ENCODE data around the gene PSD. TPM values are rescaled to one million over a fixed set of nuclear protein-coding genes. Genes with fewer than 3 reads are reported as not detected.

Gene PSD
- total and polyA plus RNA-seq, 11 donors: 0.14 to 1.7 (median 0.84) TPM

DNA sequence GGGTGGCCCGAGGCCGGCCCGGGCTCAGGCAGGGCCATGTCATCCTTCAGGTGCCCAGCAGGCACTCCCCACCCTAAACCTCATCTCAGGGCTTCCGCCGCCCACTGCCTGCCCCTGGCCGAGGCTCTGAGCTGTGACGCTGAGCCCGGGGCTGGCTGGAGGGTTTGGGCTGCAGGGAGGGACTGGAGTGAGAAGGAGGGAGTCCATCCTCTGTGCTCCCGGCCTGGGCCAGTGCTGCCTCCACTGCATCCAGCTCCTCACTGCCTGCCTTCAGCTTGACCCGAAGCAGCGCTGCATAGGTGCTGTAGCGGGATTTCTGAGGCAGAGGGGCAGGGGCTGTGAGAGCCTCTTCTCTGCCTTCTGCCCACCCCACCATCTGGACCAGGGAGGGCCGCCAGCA is 15.5 kb downstream of the PSD start:
- Histone ChIP-seq H3K4me3 (no peak overlapping the region), H3K27ac (peak overlapping the region in 1 of 12 donors; percentile 99), H3K27me3 (peaks cover 0 to 10% (median 3%) of the 10 kb centered on the region in 9 donors), H3K36me3 (peaks cover 0 to 50% (median 16%) of the 10 kb centered on the region in 9 donors), H3K9me3 (no peaks in the 10 kb centered on the region), H3K4me1 (peaks cover 0 to 22% (median 13%) of the 10 kb centered on the region in 12 donors)
- intact Hi-C loops (cut with DNase I): loop anchor here in 1 of 10 donors (5.0 kb wide), 2 partner anchors 176 to 236 kb away; partner anchors contain the start of gene ELOVL3
- TF ChIP-seq POLR2A (IDR thresholded peaks at IDR 0.05): no peak
- TF ChIP-seq, protein P1, sequence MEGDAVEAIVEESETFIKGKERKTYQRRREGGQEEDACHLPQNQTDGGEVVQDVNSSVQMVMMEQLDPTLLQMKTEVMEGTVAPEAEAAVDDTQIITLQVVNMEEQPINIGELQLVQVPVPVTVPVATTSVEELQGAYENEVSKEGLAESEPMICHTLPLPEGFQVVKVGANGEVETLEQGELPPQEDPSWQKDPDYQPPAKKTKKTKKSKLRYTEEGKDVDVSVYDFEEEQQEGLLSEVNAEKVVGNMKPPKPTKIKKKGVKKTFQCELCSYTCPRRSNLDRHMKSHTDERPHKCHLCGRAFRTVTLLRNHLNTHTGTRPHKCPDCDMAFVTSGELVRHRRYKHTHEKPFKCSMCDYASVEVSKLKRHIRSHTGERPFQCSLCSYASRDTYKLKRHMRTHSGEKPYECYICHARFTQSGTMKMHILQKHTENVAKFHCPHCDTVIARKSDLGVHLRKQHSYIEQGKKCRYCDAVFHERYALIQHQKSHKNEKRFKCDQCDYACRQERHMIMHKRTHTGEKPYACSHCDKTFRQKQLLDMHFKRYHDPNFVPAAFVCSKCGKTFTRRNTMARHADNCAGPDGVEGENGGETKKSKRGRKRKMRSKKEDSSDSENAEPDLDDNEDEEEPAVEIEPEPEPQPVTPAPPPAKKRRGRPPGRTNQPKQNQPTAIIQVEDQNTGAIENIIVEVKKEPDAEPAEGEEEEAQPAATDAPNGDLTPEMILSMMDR (IDR thresholded peaks at IDR 0.05): no peak
- WGBS, 4 donors: 76 to 89% (median 85%) methylated on average over 3 to 13 of the region's 13 CpGs
- no peak for ATAC-seq
- DNase-seq: no peak

DNA sequence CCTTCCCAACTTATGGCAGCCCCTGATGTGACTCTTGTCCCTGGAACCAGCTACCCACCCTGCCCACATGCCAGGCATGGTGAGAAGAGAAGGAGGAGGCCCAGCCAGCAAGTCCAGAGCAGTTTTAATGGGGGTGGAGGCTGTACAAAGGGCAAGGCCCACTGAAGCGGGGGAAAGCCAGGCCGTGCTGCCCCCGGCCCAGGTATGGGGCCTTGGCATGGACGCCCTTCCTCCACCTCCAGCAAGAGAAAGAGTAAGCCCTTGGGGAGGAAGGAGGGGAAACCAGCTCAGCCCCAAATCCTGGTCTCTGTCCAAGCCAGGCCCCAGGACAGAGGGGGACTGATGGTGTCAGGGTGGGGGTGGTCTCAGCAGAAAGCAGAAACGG is 16.1 kb downstream of the PSD start:
- DNase-seq (no peak), ATAC-seq (no peak)
- H3K36me3 ChIP-seq: peaks cover 0 to 56% (median 20%) of the 10 kb centered on the region in 9 donors

DNA sequence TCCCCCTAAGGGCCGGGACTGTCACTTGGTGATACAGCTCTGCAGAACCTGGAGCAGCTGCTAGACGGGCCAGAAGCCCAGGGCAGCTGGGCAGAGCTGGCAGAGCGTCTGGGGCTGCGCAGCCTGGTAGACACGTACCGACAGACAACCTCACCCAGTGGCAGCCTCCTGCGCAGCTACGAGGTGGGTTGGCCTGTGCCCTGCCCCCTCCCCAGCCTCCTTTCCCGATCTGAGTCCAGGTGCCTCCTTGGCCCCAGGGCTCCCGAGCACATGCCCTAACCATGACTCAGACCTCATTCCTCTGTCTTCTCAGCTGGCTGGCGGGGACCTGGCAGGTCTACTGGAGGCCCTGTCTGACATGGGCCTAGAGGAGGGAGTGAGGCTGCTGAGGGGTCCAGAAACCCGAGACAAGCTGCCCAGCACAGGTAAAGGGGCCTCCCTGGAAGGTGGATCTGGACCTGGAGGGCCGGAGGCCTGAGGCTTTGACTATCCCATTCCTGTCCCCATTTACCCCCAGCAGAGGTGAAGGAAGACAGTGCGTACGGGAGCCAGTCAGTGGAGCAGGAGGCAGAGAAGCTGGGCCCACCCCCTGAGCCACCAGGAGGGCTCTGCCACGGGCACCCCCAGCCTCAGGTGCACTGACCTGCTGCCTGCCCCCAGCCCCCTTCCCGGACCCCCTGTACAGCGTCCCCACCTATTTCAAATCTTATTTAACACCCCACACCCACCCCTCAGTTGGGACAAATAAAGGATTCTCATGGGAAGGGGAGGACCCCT is 16.7 kb downstream of the PSD start:
- Histone ChIP-seq H3K27ac (peak overlapping the region in 1 of 12 donors; percentile 99), H3K9me3 (no peaks in the 10 kb centered on the region), H3K4me3 (no peak overlapping the region), H3K27me3 (no peaks in the 10 kb centered on the region), H3K36me3 (peaks cover 0 to 62% (median 21%) of the 10 kb centered on the region in 9 donors), H3K4me1 (peaks cover 0 to 34% (median 13%) of the 10 kb centered on the region in 12 donors)
- 87 to 93% (median 88%) methylated on average over 15 to 18 of the region's 18 CpGs for WGBS, 4 donors
- DNase-seq: no peak
- no peak for ATAC-seq
- no peak for TF ChIP-seq POLR2A (IDR thresholded peaks at IDR 0.05)
- TF ChIP-seq, protein P1 (IDR thresholded peaks at IDR 0.05): no peak
- intact Hi-C loops (cut with DNase I): loop anchor here in 1 of 10 donors (5.0 kb wide), 2 partner anchors 175 to 235 kb away; partner anchors contain the start of gene ELOVL3

More for the DNA sequence above, 16.1 kb downstream of the PSD start:
- Histone ChIP-seq H3K27ac (peak overlapping the region in 1 of 12 donors; percentile 99), H3K9me3 (no peaks in the 10 kb centered on the region), H3K4me1 (peaks cover 0 to 28% (median 13%) of the 10 kb centered on the region in 12 donors), H3K4me3 (no peak overlapping the region), H3K27me3 (peaks cover 0 to 4% (median 0%) of the 10 kb centered on the region in 9 donors)
- TF ChIP-seq, protein P1 (IDR thresholded peaks at IDR 0.05): no peak
- TF ChIP-seq POLR2A (IDR thresholded peaks at IDR 0.05): no peak
- 84 to 95% (median 89%) methylated on average over 2 to 5 of the region's 5 CpGs for WGBS, 4 donors
- intact Hi-C loops (cut with DNase I): loop anchor here in 1 of 10 donors (5.0 kb wide), 2 partner anchors 175 to 235 kb away; partner anchors contain the start of gene ELOVL3

DNA sequence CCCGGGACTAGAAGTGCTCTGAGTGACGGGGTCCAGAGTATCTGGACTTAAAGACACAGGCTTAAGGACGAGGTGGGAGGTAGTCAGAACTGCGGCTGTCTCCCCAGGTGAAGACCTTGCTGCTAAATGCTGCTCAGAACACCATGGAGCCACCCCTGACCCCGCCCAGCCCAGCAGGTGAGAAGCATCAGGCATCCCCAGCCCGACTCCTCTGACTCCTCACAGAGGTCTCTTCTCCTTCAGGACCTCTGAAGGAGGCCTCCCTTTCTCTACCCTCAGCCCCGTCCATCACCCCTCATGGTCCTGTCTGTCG is 17.3 kb downstream of the PSD start:
- Histone ChIP-seq H3K4me3 (no peak overlapping the region), H3K9me3 (no peaks in the 10 kb centered on the region), H3K4me1 (peaks cover 0 to 40% (median 17%) of the 10 kb centered on the region in 12 donors), H3K27ac (peak overlapping the region in 1 of 12 donors; percentile 99), H3K36me3 (peaks cover 0 to 66% (median 21%) of the 10 kb centered on the region in 9 donors), H3K27me3 (no peaks in the 10 kb centered on the region)
- TF ChIP-seq, protein P1 (IDR thresholded peaks at IDR 0.05): no peak
- no peak for TF ChIP-seq POLR2A (IDR thresholded peaks at IDR 0.05)
- intact Hi-C loops (cut with DNase I): loop anchor here in 1 of 10 donors (5.0 kb wide), 2 partner anchors 174 to 234 kb away; partner anchors contain the start of gene ELOVL3
- ATAC-seq: no peak
- DNase-seq: peak in 1 of 5 donors; percentile 15
- 88 to 94% (median 92%) methylated on average over 8 of the region's 8 CpGs for WGBS, 4 donors
